GM19372 (cell line): ENCODE results near the gene BCAR3.

ENCODE experiments used
- ATAC-seq: cut with Tn5 transposase; IDR thresholded peaks from one replicate; pipeline ENCODE4 v1.9.1; 2021; ENCODE audit warnings: mild to moderate bottlenecking, low read depth, moderate library complexity; ENCODE audit not compliant: unreplicated experiment

Gene BCAR3

GRCh38 chr1:93521618-93522017, 160.0 kb downstream of the BCAR3 start:
- ATAC-seq, result no peak

- ATAC-seq, result no peak
Observed at GRCh38 chr1:93519199-93519829, 162.3 kb downstream of the BCAR3 start.

GRCh38 chr1:93518516-93518915, 163.1 kb downstream of the BCAR3 start:
- no peak for ATAC-seq

GRCh38 chr1:93516164-93516563, 165.5 kb downstream of the BCAR3 start:
- no peak for ATAC-seq
